NCI-H2196 treated with DMSO at 0.1 percent for 48 hours (cell line): ENCODE data around the gene MINDY4B.
"Not testable (repeated sequence)": the region's sequence is repeated elsewhere in the genome, so short reads cannot be mapped to it uniquely, and the experiment has no call there.

Experiments used
- DNase-seq: peaks from one replicate; lab custom pipeline; 2025; ENCODE audit not compliant: unreplicated experiment; lab: John Stamatoyannopoulos, UW

The MINDY4B gene

GRCh38 chr3:150899141-150899540 lies 6.1 kb downstream of the MINDY4B start:
- no peak for DNase-seq

- no peak for DNase-seq
Observed at GRCh38 chr3:150898046-150898754, 7.0 kb downstream of the MINDY4B start.

- DNase-seq = no peak
Observed at GRCh38 chr3:150897592-150897991, 7.6 kb downstream of the MINDY4B start.

- no peak for DNase-seq
Observed at GRCh38 chr3:150890831-150891230, 14.4 kb downstream of the MINDY4B start.

GRCh38 chr3:150890295-150890694 lies 14.9 kb downstream of the MINDY4B start:
- DNase-seq = no peak

- no peak for DNase-seq
Observed at GRCh38 chr3:150889106-150889505, 16.1 kb downstream of the MINDY4B start.

- DNase-seq = no peak
Observed at GRCh38 chr3:150887031-150887430, 18.2 kb downstream of the MINDY4B start.

GRCh38 chr3:150885535-150885934 lies 19.7 kb downstream of the MINDY4B start:
- DNase-seq = no peak

GRCh38 chr3:150878996-150879575 lies 26.2 kb downstream of the MINDY4B start:
- no peak for DNase-seq

- no peak for DNase-seq
Observed at GRCh38 chr3:150878290-150878689, 26.9 kb downstream of the MINDY4B start.

- no peak for DNase-seq
Observed at GRCh38 chr3:150877303-150877702, 27.9 kb downstream of the MINDY4B start.

- no peak for DNase-seq
Observed at GRCh38 chr3:150876611-150877265, 28.5 kb downstream of the MINDY4B start.

GRCh38 chr3:150875548-150875947 lies 29.7 kb downstream of the MINDY4B start:
- no peak for DNase-seq

GRCh38 chr3:150874666-150875219 lies 30.5 kb downstream of the MINDY4B start:
- DNase-seq = no peak

- no peak for DNase-seq
Observed at GRCh38 chr3:150871192-150871591, 34.0 kb downstream of the MINDY4B start.

- DNase-seq = no peak
Observed at GRCh38 chr3:150870406-150870805, 34.8 kb downstream of the MINDY4B start.

- no peak for DNase-seq
Observed at GRCh38 chr3:150868282-150868681, 37.0 kb downstream of the MINDY4B start.

GRCh38 chr3:150867434-150867833 lies 37.8 kb downstream of the MINDY4B start:
- no peak for DNase-seq

GRCh38 chr3:150863921-150864320 lies 41.3 kb downstream of the MINDY4B start:
- not testable (repeated sequence) for DNase-seq

- DNase-seq = no peak
Observed at GRCh38 chr3:150861851-150862250, 43.4 kb downstream of the MINDY4B start.

GRCh38 chr3:150857936-150858335 lies 47.3 kb downstream of the MINDY4B start:
- DNase-seq = not testable (repeated sequence)

- DNase-seq = no peak
Observed at GRCh38 chr3:150850191-150850590, 55.0 kb downstream of the MINDY4B start.
